Middle frontal gyrus (tissue), 1 donor: ENCODE data around the gene SMAD6.

Source experiments
- DNase-seq: peaks from one replicate; pipeline ENCODE4 v3.0.0-alpha.2; 2015; ENCODE audit warnings: low spot score; ENCODE audit errors: extremely low spot score

Gene SMAD6

DNA sequence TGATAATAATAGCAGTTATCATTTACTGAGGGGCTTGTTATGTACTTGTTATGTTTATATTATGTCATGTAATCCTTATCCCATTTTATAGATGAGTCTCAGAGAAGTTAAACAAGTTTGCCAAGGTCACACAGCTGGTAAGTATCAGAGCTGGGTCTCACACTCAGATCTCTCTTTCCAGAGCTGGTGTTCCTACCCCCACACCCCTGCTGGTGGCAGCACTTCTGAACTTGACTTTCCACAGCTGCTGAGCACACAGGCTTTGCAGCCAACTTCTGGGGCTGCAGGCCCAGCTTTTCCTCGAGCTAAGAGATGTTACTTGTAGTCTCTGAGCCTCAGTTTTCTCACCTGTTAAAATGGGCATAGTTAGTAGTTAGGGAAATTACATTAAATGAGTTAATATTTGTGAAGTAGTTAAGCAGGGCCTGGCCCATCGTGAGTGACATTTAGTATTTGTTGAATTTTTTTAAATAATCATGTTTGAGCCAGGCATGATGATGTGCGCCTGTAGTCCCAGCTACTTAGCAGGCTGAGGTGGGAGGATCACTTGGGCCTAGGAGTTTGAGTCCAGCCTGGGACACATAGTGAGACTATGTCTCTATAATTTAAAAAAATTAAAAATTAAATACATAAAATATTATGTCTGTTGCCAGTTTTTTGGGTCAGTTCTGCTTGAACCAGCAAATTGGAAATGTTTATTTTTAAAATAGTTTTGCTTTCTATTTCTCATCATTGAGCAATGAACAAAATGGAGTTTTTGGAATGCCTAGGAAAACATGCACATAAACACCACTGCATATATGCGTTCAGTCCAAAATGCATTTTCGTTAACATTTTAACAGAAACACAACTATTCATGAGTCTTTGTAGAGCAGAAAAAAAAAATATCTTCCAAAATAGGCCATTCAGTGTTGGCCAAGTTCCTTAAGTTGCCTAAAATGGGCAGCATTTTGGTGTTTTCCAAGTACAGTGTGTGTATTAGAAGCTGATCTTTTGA is 87.3 kb downstream of the SMAD6 start:
- DNase-seq = no peak

DNA sequence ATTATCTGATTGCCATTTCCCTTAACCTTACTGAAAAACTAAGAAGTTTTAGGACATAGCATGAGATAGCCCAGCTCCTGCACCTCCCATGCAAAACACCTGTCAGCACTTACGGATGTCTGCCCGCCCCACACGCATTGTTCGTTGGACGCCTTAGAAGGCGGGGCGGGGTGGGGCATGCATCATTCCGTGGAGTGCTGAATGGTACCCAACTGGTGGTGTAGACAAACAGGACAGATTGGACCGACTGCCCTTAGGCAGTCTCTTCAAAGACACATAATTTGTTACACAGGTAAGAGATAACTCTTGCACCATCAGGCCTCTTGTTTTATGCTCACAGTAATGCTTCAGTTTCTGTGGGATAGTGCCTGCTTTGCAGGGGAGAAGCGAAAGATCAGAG is 93.8 kb downstream of the SMAD6 start:
- DNase-seq = no peak

DNA sequence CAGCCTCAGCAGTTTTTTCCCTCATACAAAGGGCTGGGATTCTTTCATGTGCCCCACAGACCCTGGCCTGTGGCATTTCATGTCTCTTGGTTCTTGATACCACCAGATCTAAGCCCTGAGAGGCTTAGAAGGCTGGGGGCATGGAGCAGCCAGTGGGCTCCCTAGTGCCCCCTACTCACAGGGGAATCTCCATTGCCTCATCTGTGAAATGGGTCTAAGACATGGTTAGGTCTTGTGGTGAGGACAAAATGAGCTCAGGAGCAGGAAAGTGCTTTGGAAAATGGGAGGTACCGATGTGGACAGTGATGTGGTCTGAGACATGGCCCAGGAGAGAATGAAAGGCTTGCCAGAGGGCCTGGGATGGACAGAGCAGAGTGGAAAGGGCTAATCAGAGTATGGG is 94.3 kb downstream of the SMAD6 start:
- no peak for DNase-seq

DNA sequence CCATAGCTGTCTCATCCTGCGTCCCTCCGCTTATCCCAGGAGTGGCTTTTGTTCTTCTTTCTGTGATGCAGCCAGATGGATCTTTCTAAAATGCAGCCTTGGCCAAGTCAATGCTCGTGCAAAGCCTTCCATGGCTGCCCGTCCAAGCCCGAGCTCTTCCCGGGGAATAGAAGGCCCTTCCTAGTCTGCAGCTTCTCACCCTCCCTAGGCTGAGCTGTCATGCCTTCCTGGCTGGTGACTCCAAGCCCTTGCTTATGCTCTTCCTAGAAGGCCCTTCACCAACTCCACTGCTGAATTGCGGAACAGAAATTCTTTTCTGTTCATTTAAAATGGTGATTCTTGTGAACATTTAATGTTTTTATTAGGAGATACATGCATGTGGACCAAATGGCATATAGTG is 95.9 kb downstream of the SMAD6 start:
- DNase-seq = no peak

DNA sequence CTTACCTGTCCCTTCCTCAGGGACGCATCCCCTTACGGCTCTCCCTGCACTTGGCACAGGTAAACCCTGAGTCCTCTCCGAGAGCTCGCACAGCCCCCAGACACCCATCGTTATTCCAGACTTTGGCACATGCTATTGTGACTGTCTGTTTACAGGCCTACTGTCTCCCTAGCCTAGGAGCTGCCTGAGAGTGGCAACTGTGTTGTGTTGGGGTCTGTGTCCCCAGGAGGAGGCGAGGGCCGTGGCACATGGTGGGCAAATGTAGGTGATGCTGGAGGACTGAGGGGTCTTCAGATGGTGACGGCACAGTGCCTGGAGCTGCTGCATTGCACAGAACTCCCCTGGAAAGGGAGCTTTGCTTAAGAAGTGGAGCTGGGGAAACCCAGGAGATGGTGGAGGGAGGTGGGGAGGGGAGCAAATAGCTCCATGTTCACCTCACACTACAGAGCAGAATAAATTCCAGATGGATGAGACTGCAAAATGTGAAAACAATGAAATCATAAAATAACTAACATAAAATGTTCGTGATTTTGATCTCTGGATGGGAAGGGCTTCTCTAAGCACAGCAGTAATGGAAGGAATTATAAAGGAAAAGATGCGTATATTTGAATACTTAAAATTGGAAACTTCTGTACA is 96.5 kb downstream of the SMAD6 start:
- no peak for DNase-seq

DNA sequence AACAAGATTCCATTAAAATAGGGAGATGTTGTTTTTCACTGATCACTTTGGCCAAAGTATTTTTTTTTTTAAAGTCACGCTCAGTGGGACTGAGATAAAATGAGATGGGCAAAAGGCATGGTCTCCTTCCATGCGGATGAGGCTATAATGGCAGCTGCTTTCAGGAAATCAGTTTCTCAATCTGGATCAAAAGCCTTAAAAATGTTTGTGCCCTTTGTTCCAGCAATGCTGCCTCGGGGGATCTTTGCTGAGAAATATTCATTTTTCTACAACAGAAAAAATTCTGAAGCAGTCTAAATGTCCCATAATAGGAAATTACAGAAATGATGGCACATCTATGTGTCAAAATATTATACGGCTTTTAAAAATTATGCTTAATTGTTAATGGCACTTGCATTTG is 97.2 kb downstream of the SMAD6 start:
- DNase-seq = no peak

DNA sequence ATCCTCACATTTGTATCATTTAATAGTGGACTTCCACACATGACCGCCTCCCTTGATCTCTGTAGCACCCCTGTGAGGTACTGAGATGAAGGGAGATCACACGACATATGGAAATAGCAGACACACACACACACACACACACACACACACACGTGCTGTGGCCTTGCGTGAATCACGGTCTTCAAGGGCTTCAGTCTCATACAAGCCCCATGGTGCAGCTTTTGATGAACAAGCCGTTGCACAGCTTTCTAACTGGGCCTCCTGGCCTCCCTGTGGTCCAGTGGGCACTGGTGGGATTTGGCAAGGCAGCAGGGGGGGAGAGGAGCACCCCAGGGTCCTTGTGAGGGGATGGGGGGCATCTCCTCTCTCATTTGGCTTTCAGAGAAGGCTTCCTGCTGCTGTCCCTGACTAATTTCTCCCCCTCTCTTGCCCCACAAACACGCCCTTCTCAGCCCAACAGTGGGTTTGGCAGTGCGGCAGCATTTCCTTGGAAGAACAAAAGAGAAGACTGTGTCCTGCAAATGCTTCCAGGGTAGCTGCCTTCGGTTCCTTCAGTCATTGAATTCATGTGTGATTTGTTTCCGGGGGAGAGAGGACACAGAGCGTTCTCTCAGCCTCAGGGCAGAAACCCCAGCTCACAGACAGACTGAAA is 98.7 kb downstream of the SMAD6 start:
- DNase-seq = no peak

DNA sequence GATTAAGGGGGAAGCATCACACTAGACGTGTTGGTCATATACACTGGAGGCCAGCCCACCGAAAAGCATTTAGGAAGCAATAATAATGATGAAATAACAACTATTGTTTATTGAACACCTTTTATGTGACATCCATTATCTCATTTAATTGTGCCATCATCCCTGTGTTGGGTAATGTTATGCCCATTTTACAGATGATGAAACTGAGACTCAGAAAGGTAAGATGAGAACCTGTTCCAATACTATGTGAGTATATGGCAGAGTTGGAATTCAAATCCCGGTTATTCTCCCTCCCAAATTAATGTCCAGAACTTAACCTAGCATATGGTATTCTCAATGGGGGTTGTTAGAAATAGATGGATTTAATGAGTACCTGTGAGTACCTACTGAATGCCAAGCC is 99.2 kb downstream of the SMAD6 start:
- DNase-seq = no peak

DNA sequence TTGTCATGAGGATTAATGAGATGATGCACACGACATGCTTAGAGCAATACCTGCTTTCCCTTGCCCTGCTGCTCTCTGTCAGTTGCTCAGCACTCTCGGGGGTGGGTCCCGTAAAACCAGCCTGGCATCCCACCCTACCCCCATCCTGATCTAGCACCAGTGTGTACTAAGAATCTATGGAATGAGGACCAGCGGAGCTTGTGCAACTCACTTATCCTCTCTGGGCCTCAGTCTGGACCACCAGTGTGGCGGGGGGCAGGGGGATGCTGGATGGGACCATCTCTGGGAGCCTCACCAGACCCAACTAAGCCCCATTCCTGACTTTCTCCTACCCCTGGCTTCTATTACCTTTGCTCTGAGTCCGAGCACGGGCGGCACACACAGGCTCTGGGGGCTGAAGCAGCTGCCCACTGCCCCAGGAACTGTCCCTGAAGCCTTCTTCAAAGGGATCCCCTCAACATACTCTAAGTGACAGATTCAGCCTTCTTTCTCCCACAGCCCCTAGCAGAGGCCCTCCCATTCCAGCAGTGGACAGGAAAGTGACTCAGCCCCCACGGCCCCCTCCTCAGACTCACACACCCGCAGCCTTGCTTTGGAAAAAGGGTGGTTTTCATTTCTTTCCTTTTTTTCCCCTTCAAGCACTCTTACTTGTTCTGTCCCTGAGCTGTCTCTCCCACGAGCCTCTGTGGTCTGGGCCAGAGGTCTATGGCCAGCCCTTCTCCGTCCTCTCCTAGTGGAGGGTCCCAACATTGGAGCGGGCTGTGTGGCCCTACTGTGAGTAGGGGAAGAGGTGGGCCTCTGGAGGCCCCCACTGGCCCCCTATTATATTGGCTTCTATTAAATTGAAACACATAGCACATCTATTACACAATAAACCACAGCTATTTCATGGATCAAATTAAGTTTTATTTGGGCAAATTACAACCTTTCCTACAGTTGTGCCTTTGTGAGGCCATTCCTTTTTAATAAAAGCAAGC is 100.3 kb downstream of the SMAD6 start:
- DNase-seq = no peak

DNA sequence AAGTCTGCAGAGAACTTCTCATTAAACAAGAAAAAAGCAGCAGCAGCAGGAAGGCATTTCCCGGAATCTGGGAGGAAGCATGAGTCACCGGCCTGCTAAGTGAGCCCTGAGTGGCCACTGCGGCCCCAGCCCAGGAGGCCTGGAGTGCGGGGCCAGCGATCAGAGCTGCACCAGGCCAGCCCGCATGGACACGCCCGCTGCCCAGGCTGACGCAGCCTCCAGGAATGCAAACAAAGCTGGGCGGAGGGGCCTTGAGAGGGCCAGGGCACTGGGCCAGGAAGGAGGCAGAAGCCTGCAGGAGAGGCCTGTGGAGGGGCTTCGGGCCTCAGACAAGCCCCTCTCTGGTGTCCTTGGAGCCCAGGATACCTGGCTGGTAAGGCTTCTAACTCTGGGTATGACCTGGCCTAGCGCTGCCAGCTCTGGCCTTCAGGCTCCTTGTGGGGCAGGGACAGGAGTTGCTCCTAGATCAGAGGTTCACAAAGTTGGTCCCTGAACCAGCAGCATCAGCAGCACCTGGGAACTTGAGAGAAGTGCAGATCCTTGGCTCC is 101.2 kb downstream of the SMAD6 start:
- DNase-seq = no peak

DNA sequence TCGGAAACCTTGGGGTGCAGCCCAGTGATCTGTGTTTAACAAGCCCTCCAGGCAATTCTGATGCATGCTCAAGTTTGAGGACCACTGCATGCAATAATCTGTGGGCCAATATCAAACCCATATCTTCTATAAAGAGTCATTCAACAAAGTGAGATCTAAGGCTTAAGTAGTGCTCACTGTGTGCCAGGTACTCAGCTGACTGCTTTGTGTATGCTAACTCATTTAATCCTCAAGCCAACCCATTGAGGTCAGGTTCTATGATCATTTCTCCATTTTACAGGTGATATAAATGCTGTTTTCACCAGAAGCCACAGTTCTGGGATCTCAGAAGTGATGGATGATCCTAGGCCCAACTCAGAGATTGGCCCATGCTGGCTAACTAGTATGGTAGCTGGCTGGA is 101.7 kb downstream of the SMAD6 start:
- no peak for DNase-seq

DNA sequence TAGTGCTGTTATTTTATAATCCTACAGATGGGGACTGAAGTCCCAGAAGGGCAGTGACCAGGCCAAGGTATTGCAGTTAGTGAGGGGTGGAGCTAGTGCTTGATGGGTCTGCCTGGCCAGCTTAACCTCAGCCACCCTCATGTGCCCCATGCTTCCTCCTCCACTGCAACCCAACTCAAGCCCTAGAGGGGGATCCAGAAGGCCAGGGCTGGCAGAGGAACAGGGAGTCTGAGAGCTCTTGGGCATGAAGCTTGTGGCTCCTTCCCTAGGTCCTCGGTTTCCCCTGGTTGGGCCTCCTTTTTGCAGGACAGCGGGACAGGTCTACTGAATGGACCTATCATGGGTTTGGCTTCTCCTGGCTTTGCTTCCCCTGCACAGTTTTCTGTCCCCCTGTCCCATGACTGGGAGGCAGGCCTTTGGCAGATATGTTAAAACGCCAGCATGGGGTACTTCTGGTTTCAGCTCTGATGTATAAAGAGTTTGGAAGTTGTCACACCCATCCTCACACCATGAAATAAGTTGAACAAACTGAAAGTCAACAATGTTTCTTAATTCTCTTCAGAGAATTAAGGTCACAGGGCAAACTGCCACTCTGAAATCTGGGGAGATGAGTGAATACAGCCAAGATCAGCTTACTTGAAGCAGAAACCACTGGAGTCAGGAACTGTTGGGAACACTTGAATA is 103.3 kb downstream of the SMAD6 start:
- no peak for DNase-seq

DNA sequence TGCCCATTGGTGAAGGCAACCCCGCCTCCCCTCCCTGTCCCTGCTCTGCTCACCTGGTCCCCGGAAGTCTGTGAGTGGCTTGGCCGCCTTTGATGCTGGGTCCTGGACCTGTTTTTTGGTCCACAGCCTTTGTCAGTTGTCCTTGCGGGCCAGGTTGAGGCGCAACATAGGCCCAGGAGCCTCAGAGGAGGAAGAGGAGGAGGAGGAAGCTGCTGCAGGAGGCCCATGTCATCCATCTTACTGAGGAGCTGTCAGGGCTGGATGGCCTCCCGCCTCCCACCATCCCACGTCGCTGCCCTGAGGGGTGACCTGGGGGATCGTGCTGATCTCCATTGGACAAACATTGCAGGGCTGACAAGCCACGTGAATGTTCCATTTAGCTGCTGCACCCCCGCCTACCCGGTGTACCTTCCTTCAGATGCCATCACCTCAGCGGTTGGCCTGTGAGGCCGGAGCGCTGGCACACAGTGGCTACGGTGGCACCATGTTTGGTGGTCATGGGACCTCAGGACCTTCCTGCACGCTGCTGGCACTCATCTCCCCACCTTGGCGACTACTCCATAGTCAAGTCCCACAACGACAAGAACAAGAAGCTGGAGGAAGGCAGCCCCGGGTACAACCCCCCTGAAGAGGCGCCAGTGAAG is 106.3 kb downstream of the SMAD6 start:
- no peak for DNase-seq

DNA sequence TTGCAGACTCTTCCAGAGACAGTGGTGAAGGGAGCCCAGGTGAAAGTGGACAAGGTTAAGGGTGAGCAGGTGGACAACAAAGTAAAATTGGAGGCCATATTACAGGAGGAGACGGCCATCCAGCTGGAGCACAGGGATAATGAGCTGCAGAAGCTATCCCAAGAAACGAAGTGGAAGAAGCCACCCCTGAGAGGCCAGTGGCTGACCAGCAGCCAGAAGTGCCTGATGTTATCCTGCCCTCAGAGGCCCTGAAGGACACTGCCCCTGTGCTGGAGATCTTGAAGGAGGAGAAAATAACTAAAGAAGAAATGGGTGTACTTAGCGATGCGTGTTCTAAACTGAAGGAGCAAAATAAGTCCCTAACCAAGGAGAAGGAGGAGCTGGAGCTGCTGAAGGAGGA is 107.6 kb downstream of the SMAD6 start:
- no peak for DNase-seq

DNA sequence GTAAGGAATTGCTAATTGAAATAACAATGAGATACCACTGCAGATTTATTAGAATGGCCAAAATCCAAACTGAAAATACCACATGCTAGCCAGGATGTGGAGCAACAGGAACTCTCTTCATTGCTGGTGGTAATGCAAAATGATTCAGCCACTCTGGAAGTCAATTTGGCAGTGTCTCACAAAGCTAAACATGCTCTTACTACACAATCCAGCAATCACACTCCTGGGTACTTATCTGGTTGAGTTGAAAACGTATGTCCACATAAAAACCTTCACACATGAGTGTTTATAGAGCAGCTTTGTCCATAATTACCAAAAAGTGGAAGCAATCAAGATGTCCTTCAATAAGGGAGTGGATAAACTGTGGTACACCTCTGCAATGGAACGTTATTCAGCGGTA is 113.3 kb downstream of the SMAD6 start:
- no peak for DNase-seq

DNA sequence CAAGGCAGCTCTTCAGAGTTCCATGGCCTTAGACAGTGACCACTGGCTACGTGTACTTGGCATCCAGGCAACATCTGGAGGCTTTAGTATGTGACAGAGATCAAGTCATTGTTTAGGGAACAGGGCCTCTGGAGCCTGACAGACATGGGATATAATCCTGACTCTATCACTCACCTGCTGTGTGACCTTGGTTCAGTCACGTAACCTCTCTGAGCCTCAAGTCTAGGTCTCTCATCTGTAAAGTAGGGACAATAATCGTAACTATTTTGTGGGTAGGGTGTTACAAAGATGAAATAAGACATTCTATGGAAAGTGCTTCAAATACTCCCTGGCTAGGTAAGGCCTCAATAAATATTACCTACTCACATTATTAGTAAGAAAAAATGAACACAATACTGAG is 114.2 kb downstream of the SMAD6 start:
- no peak for DNase-seq

DNA sequence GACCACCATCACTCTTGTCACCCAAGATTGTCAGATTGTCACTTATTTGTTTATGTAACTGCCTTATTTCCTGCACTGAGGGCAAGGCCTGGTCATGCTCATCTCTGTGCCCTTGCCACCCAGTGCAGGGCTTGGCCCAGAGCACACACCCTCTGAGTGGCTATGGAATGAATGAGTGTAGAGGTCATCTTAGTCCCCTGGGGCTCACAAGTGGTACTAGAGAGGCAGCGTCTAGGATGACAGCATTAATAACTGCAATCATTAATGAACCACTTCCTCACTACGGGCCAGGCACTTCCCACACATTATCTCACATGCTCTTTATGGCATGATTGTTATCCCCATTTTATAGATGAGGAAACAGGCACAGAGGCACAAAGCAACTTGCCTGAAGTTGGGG is 117.0 kb downstream of the SMAD6 start:
- no peak for DNase-seq

DNA sequence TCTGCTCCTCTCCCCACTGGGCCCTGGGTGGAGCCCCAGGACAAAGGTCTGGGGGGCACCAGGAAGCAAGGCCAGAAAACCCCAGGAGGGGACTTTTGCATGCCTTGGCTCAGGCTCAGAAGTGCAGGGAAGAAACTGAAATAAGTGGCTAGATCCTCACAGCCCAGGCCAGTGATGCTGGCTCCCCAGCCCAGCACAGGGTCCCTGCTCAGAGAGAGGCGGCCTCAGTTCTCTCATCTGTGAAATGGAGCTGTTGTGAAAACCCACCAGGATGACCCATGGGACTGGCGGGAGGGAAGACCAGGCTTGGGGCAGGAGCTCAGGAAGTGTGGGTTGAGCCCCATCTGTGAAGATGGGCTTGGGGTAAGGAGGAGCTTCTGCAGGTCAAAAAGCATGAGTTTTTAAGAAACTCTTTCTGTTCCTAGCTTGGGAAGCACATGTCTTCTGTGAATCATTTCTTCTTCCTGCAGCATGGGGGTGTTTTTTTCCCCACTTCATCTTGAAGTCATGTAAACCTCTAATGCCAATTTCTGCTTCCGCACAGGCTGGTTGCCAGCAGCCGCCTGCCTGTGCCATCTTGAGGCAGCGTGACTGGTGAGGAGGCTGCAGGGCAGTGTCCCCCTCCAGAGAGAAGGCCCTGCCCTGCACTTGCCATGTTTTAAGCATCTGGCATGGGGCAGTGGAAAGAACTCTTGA is 118.6 kb downstream of the SMAD6 start:
- DNase-seq = no peak

DNA sequence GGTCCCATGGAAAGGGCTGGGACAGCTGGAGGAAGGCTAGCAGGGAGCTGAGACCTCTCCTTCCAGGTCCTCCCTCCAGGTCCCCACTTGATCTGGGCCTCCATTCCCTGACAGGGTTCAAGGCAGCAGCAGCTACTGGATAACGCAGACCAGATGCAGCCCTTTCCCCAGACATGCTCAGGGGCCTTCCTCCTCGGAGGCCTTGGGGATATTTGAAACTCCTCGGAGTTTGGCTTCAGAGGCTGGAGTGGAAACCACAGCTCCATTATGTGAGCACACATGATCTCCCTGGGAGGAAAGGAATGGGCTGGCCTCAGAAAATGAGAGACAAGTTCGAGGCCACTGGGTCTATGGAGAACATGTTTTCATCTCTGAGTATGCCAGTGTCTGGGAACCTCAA is 119.3 kb downstream of the SMAD6 start:
- DNase-seq = no peak
